ENCODE data around the gene ESF1. TPM values are rescaled to one million over a fixed set of nuclear protein-coding genes. Genes with fewer than 3 reads are reported as not detected.

The ESF1 gene
- total and polyA plus RNA-seq, 10 of the 15 experiments (the other 5 are each of a cell fraction or from before 2014, with no cell fraction given): 9.2 to 36.2 (median 18.4) TPM

DNA sequence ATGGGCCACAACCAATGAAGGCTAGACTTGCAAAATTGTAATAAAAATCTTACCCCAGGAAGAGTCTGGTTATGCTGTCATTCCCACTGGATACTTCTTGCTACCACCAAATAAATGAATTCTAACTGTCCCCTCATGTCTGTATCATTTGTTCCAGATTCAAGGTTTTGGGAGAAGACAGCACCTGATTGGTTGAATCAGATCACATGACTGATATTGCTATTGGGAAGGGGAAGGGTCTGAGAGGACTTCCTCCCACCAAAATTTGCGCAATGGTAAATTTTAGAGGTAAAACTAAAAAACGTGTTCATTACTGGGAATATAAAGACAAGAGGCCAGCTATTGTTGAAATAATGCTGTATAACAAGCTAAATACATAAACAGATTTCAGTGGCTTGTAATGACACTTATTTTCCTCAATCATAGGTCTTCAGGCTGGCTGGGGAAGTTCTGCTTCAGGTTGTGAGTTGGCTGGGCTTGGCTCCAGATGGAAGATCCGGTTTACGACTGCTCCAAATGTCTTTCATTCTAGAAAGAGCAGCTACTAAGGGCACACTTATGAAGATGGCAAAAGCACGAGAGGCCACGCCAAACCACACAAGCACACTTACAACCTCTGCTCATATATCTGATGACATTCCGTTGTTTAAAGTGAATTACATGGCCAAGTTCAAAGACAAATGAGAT, 118.9 kb downstream of the ESF1 start:
- Histone ChIP-seq H2AFZ (ENCODE audit: control insufficient read depth, low read depth, low read length) (no peak overlapping the region), H3K4me3 (no peak overlapping the region), H3K27ac (ENCODE audit: control insufficient read depth, insufficient read depth) (no peak overlapping the region), H3K4me1 (ENCODE audit: control insufficient read depth, insufficient read depth, low read length) (peaks cover 4% of the 10 kb centered on the region), H4K20me1 (ENCODE audit: control insufficient read depth, insufficient read depth) (no peaks in the 10 kb centered on the region), H3K9me3 (replicated peaks; ENCODE audit: control insufficient read depth, insufficient read depth, low read length) (no peaks in the 10 kb centered on the region; the same call in 2 of the 3 replicates), H3K27me3 (replicated peaks in 1 of 2; ENCODE audit: control insufficient read depth in 2 of 2, insufficient read depth in 2 of 2, low read length in 1 of 2) (no peaks in the 10 kb centered on the region; a peak in 1 of 4 replicates), H3K9ac (ENCODE audit: control insufficient read depth, insufficient read depth, low read length) (no peak overlapping the region), H3K4me2 (ENCODE audit: control insufficient read depth, insufficient read depth) (no peak overlapping the region), H3K79me2 (ENCODE audit: control insufficient read depth, insufficient read depth, low read length) (no peaks in the 10 kb centered on the region), H3K36me3 (ENCODE audit: control insufficient read depth in 2 of 2, insufficient read depth in 2 of 2, low read length in 1 of 2) (no peaks in the 10 kb centered on the region)
- no TSS peak for BruUV-seq (replicated peaks)
- RAD21 ChIA-PET (ENCODE audit: unreplicated experiment): no interaction called here
- 82% methylated on average over 7 of the region's 7 CpGs for WGBS (ENCODE audit: insufficient coverage, insufficient replicate concordance, low lambda C conversion rate, missing lambda C conversion rate)
- ATAC-seq (no peak), FAIRE-seq (no peak), DNase-seq (ENCODE audit: low read depth, low spot score) (no peak)
- POLR2A ChIA-PET: no interaction called here
- TF ChIP-seq, protein P1, sequence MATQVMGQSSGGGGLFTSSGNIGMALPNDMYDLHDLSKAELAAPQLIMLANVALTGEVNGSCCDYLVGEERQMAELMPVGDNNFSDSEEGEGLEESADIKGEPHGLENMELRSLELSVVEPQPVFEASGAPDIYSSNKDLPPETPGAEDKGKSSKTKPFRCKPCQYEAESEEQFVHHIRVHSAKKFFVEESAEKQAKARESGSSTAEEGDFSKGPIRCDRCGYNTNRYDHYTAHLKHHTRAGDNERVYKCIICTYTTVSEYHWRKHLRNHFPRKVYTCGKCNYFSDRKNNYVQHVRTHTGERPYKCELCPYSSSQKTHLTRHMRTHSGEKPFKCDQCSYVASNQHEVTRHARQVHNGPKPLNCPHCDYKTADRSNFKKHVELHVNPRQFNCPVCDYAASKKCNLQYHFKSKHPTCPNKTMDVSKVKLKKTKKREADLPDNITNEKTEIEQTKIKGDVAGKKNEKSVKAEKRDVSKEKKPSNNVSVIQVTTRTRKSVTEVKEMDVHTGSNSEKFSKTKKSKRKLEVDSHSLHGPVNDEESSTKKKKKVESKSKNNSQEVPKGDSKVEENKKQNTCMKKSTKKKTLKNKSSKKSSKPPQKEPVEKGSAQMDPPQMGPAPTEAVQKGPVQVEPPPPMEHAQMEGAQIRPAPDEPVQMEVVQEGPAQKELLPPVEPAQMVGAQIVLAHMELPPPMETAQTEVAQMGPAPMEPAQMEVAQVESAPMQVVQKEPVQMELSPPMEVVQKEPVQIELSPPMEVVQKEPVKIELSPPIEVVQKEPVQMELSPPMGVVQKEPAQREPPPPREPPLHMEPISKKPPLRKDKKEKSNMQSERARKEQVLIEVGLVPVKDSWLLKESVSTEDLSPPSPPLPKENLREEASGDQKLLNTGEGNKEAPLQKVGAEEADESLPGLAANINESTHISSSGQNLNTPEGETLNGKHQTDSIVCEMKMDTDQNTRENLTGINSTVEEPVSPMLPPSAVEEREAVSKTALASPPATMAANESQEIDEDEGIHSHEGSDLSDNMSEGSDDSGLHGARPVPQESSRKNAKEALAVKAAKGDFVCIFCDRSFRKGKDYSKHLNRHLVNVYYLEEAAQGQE (IDR thresholded peaks at IDR 0.05; ENCODE audit: low read depth, low read length): no peak
- 0 out of 2 replicates have a peak, but pooled peaks have one; percentile 22 for TF ChIP-seq NFYB (IDR thresholded peaks at IDR 0.05; ENCODE audit: insufficient read depth, low read depth, low read length)
- TF ChIP-seq SMAD1 (IDR thresholded peaks at IDR 0.05; ENCODE audit: low read depth, partially characterized antibody): no peak
- TF ChIP-seq, protein P2, sequence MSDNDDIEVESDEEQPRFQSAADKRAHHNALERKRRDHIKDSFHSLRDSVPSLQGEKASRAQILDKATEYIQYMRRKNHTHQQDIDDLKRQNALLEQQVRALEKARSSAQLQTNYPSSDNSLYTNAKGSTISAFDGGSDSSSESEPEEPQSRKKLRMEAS (IDR thresholded peaks at IDR 0.05; ENCODE audit: low read depth, low read length): no peak
- TF ChIP-seq, protein P3, sequence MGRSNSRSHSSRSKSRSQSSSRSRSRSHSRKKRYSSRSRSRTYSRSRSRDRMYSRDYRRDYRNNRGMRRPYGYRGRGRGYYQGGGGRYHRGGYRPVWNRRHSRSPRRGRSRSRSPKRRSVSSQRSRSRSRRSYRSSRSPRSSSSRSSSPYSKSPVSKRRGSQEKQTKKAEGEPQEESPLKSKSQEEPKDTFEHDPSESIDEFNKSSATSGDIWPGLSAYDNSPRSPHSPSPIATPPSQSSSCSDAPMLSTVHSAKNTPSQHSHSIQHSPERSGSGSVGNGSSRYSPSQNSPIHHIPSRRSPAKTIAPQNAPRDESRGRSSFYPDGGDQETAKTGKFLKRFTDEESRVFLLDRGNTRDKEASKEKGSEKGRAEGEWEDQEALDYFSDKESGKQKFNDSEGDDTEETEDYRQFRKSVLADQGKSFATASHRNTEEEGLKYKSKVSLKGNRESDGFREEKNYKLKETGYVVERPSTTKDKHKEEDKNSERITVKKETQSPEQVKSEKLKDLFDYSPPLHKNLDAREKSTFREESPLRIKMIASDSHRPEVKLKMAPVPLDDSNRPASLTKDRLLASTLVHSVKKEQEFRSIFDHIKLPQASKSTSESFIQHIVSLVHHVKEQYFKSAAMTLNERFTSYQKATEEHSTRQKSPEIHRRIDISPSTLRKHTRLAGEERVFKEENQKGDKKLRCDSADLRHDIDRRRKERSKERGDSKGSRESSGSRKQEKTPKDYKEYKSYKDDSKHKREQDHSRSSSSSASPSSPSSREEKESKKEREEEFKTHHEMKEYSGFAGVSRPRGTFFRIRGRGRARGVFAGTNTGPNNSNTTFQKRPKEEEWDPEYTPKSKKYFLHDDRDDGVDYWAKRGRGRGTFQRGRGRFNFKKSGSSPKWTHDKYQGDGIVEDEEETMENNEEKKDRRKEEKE (IDR thresholded peaks at IDR 0.05): no peak
- no peak for TF ChIP-seq MTA3 (IDR thresholded peaks at IDR 0.05; ENCODE audit: borderline replicate concordance, low read length)
- intact Hi-C loops (cut with micrococcal nuclease; ENCODE audit: unreplicated experiment) (loop anchor here (2.0 kb wide), 1 partner anchor 45 kb away; no protein-coding TSS in a partner anchor), in situ Hi-C loops (cut with MboI) (no loop called here)
- SMC1A ChIA-PET (ENCODE audit: uncharacterized antibody, unreplicated experiment): no interaction called here
- CTCF ChIA-PET: interaction anchor here (0.6 to 1.1 kb wide), 2 partner anchors 12 to 66 kb away, joined by 4 to 5 read pairs; no protein-coding TSS in a partner anchor

Other genes starting within 250 kb of the ESF1 start
- gene TASP1, start 146.0 kb downstream of the ESF1 start, total RNA-seq (2014; rRNA removed): 9.2 and 10.1 TPM in 2 replicates
- gene TASP1, start 146.0 kb downstream of the ESF1 start, total RNA-seq (2014; rRNA removed; fragmentation: Illumina TruSeq; extraction: Trizol): 9.6 and 11.4 TPM in 2 replicates
- gene TASP1, start 146.0 kb downstream of the ESF1 start, total RNA-seq (2021): 10.0 and 10.1 TPM in 2 replicates
- gene TASP1, start 146.0 kb downstream of the ESF1 start, polyA plus RNA-seq (2011; rRNA removed): 10.8 and 14.8 TPM in 2 replicates
- 7.4 and 7.9 TPM in 2 replicates for gene TASP1, start 146.0 kb downstream of the ESF1 start, polyA plus RNA-seq (2014; fragmentation: Illumina TruSeq; extraction: Trizol)
- 10 to 100 TPM; 12.3 to 17.8 TPM for gene TASP1, start 146.0 kb downstream of the ESF1 start, polyA plus RNA-seq (2014; fragmentation: Nextera tagmentation; extraction: Ambion mirVana)
- 7.6 and 7.7 TPM in 2 replicates for gene TASP1, start 146.0 kb downstream of the ESF1 start, polyA plus RNA-seq (2014; rRNA removed)
- 10 to 100 TPM; 14.8 to 15.7 TPM for gene TASP1, start 146.0 kb downstream of the ESF1 start, polyA plus RNA-seq (2016; fragmentation: Nextera tagmentation; extraction: Ambion mirVana)
- 15.6 and 19.8 TPM in 2 replicates for gene NDUFAF5, start 109 bp upstream of the ESF1 start, total RNA-seq (2014; rRNA removed)
- 24.8 and 25.2 TPM in 2 replicates for gene NDUFAF5, start 109 bp upstream of the ESF1 start, total RNA-seq (2014; rRNA removed; fragmentation: Illumina TruSeq; extraction: Trizol)
- gene NDUFAF5, start 109 bp upstream of the ESF1 start, total RNA-seq (2021): 27.2 and 36.9 TPM in 2 replicates
- gene NDUFAF5, start 109 bp upstream of the ESF1 start, polyA plus RNA-seq (2011; rRNA removed): 28.5 and 41.9 TPM in 2 replicates
- gene NDUFAF5, start 109 bp upstream of the ESF1 start, polyA plus RNA-seq (2014; fragmentation: Illumina TruSeq; extraction: Trizol): 23.9 and 38.5 TPM in 2 replicates
- 10 to 100 TPM; 24.7 to 27.5 TPM for gene NDUFAF5, start 109 bp upstream of the ESF1 start, polyA plus RNA-seq (2014; fragmentation: Nextera tagmentation; extraction: Ambion mirVana)
- 19.0 and 28.8 TPM in 2 replicates for gene NDUFAF5, start 109 bp upstream of the ESF1 start, polyA plus RNA-seq (2014; rRNA removed)
- 10 to 100 TPM; 30.6 to 33.1 TPM for gene NDUFAF5, start 109 bp upstream of the ESF1 start, polyA plus RNA-seq (2016; fragmentation: Nextera tagmentation; extraction: Ambion mirVana)
- gene SEL1L2, start 205.7 kb upstream of the ESF1 start, total RNA-seq (2014; rRNA removed): not detected in 2 replicates
- not detected in 2 replicates for gene SEL1L2, start 205.7 kb upstream of the ESF1 start, total RNA-seq (2014; rRNA removed; fragmentation: Illumina TruSeq; extraction: Trizol)
- not detected in 2 replicates for gene SEL1L2, start 205.7 kb upstream of the ESF1 start, total RNA-seq (2021)
- not detected in 2 replicates for gene SEL1L2, start 205.7 kb upstream of the ESF1 start, polyA plus RNA-seq (2011; rRNA removed)
- gene SEL1L2, start 205.7 kb upstream of the ESF1 start, polyA plus RNA-seq (2014; fragmentation: Illumina TruSeq; extraction: Trizol): not detected in 2 replicates
- not detected for gene SEL1L2, start 205.7 kb upstream of the ESF1 start, polyA plus RNA-seq (2014; fragmentation: Nextera tagmentation; extraction: Ambion mirVana)
- not detected in 2 replicates for gene SEL1L2, start 205.7 kb upstream of the ESF1 start, polyA plus RNA-seq (2014; rRNA removed)
- gene SEL1L2, start 205.7 kb upstream of the ESF1 start, polyA plus RNA-seq (2016; fragmentation: Nextera tagmentation; extraction: Ambion mirVana): not detected
- gene MACROD2, start 210.6 kb upstream of the ESF1 start, total RNA-seq (2014; rRNA removed): 1.0 and 1.1 TPM in 2 replicates
- gene MACROD2, start 210.6 kb upstream of the ESF1 start, total RNA-seq (2014; rRNA removed; fragmentation: Illumina TruSeq; extraction: Trizol): 3.5 and 3.8 TPM in 2 replicates
- 2.9 TPM in 2 replicates for gene MACROD2, start 210.6 kb upstream of the ESF1 start, total RNA-seq (2021)
- gene MACROD2, start 210.6 kb upstream of the ESF1 start, polyA plus RNA-seq (2011; rRNA removed): 21.5 and 43.1 TPM in 2 replicates
- gene MACROD2, start 210.6 kb upstream of the ESF1 start, polyA plus RNA-seq (2014; fragmentation: Illumina TruSeq; extraction: Trizol): 4.3 and 5.1 TPM in 2 replicates
- 1 to 10 TPM; 1.4 to 1.8 TPM for gene MACROD2, start 210.6 kb upstream of the ESF1 start, polyA plus RNA-seq (2014; fragmentation: Nextera tagmentation; extraction: Ambion mirVana)
- 2.2 and 2.3 TPM in 2 replicates for gene MACROD2, start 210.6 kb upstream of the ESF1 start, polyA plus RNA-seq (2014; rRNA removed)
- gene MACROD2, start 210.6 kb upstream of the ESF1 start, polyA plus RNA-seq (2016; fragmentation: Nextera tagmentation; extraction: Ambion mirVana): 1 to 10 TPM; 1.7 to 2.2 TPM

Measured in GM12878 (cell line).